GM12873 (cell line): ENCODE data around the gene MCC.

Experiments used
- TF ChIP-seq, protein P1 (sequence below): IDR thresholded peaks from 2 replicates; pipeline ENCODE4 v1.5.1; 2012; ENCODE audit warnings: low read depth, mild to moderate bottlenecking, moderate library complexity, low read length, control low read depth; ENCODE audit not compliant: insufficient read depth; ENCODE audit errors: missing control alignments

Gene MCC

DNA sequence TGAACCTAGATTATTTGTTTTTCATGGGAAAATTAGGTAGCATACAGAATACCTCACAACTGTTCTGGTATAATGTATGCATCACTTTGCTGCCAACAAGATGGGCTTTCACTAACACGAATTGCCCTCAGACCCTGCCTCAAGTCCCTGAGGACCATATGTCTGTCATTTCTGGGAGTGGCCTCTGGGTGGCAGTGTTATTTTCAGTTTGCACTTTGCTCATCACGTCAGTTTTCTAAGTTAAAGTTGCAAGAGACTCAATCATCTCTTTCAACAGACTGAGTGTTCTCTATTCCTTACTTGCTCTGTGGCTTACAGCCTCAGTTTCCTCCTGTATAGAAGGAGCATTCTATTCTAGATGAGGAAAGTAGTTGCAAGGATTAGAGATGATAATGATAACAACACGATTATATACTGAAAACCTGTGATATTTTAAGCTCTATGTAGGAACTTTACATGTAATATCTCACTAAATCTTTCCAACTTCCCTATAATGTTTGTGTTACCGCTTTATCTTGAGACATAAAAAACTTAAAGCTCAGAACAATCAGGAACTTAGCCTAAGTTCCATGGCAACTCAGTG is 109.2 kb downstream of the MCC start:
- TF ChIP-seq, protein P1, sequence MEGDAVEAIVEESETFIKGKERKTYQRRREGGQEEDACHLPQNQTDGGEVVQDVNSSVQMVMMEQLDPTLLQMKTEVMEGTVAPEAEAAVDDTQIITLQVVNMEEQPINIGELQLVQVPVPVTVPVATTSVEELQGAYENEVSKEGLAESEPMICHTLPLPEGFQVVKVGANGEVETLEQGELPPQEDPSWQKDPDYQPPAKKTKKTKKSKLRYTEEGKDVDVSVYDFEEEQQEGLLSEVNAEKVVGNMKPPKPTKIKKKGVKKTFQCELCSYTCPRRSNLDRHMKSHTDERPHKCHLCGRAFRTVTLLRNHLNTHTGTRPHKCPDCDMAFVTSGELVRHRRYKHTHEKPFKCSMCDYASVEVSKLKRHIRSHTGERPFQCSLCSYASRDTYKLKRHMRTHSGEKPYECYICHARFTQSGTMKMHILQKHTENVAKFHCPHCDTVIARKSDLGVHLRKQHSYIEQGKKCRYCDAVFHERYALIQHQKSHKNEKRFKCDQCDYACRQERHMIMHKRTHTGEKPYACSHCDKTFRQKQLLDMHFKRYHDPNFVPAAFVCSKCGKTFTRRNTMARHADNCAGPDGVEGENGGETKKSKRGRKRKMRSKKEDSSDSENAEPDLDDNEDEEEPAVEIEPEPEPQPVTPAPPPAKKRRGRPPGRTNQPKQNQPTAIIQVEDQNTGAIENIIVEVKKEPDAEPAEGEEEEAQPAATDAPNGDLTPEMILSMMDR, result peak; percentile 81

DNA sequence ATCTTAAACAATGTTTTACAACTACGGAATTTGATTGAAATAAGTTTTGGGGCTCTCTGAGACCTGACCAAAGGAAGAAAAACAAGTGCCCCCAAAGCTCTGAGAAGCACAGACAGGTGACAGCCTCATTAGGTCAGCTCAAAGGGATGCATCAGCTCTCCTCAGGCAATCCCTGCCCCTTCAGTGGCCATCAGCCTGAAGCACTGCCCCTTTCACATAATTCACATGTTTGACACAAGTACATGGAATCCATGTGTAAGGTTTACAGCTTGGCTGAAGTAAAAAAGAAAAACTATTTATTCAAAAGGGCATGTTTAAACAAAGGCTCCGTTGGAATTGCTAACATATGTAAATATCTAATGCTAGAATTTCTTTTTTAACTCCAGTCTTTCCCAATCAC is 109.7 kb downstream of the MCC start:
- TF ChIP-seq, protein P1, result no peak

DNA sequence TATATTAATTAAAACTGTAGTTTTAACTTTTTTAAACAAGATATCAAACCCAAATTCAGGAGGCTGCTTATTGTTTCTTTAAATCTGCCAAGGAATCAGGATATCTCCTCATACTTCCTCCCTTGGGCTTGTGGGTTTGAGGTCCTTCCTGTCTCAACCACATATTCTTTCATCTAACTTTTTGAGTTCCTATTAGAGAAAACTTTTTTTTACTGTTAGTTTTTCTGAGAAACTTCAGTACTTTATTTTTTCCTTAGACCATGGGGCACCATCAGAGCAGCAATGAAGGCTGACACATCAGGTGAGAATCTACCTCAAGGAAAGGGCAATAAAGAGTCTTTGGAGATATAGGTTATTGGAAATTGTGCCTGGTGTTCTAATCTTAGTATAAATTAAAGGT is 110.2 kb downstream of the MCC start:
- TF ChIP-seq, protein P1, result no peak

DNA sequence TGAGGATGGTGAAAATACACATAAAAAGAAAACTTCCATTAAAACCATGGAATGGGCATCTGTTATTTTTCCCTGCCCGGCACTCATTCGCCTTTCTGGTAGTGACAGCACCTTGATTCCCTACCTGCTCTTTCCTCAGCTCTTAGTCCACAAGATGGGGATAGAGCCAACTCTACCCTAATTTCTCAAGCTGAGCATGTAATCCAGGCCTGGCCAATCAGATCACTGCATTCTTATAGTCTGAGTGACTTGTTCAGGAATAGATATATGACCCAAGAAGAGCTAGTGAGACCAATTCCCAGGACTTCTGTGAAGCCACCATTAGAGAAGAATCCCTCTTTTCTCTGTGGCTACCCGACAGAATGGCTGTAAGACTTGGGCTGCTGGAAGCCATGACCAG is 111.6 kb downstream of the MCC start:
- TF ChIP-seq, protein P1, result no peak

DNA sequence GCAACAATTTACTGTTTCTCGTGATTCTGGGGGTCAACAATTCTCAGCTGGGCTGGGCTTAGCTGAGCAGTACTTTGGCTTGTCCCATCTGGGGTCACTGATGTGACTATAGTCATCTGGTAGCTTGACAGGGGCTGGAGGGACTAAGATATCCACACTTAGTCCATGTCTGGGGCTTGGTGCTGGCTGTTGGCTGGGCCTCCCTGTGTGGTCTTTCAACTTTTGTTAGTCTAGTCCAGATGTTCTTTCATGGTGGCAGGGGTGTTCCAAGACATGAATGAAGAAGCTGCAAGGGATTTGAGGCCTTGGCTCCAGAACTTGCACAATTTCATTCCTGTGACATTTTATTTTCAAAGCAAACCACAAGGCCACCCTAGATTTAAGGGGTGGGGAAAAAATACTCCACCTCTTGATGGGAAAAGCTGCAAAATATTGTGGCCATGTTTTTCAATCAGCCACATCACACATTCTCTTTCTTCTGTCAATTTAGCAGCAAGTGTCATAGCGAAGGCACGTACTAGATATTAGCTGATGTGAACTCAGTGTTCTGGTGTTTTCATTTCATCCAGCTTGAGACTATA is 112.7 kb downstream of the MCC start:
- TF ChIP-seq, protein P1, result no peak

DNA sequence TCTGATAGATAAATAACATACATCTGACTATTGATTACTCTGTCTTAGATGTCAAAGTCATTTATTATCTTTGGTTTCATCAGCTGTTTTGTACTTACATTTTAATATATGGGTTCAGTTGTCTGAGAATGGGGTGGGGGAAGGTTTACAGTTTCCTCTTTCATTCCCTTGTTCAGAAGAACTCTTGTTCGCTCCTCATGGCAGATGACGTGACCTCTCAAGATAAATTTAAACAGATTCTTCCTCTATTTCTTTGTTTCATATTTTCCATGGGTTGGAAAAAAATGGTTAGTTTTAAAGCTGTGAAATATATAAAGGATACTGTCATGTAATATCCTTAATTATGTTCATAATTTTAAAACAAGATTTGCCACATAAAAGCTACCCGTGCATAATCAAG is 114.8 kb downstream of the MCC start:
- TF ChIP-seq, protein P1, result no peak

DNA sequence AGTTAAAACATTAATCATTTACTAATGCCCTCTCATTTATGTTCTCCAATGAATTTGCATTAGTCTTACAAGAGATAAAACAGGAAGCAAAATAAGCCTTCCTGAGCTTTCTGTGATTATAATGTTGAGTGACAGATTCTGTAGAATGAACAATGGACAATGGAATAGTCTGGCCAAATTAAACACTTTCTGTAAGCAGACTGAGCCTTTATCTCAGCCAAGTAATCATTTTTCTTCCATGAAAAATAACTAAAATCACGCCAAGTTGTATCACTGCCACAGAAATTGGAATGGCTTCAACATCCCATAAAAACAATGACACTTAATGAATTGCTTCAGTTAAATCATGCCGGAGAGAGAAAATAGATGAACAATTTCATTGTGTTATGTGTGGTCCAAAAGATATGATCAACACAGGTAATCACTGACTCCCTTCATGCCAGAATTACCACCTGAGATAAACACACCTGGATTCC is 116.5 kb downstream of the MCC start:
- TF ChIP-seq, protein P1, result no peak
